ENCODE results near the gene P2RY11. TPM values are rescaled to one million over a fixed set of nuclear protein-coding genes. Genes with fewer than 3 reads are reported as not detected.
A peak's percentile ranks its signal among the peaks of the same experiment; 100 is the strongest.

Gene P2RY11
- total and polyA plus RNA-seq, 12 donors: 4.2 to 13.8 (median 6.4) TPM

GRCh38 chr19:10116866-10117616, 5.5 kb downstream of the P2RY11 start:
- Histone ChIP-seq H3K27ac (no peak overlapping the region), H3K4me3 (no peak overlapping the region), H3K4me1 (peaks cover 8 to 46% (median 21%) of the 10 kb centered on the region in 9 donors), H3K36me3 (peaks cover 0 to 56% (median 31%) of the 10 kb centered on the region in 9 donors), H3K9me3 (no peaks in the 10 kb centered on the region), H3K27me3 (no peaks in the 10 kb centered on the region)
- ATAC-seq (no peak), DNase-seq (no peak)
- no peak for TF ChIP-seq CTCF (IDR thresholded peaks at IDR 0.05)
- WGBS, 2 donors: 91 to 92% methylated on average over 21 of the region's 21 CpGs
- intact Hi-C loops (cut with DNase I): loop anchor here in 2 of 10 donors (10.0 kb wide), 2 partner anchors 118 to 182 kb away; partner anchors contain the start of genes OLFM2 (in 1 of the 2) and S1PR2 (in 1 of the 2)

- TF ChIP-seq CTCF (IDR thresholded peaks at IDR 0.05): no peak
- ATAC-seq: peak in 1 of 8 donors; percentile 3
- peak overlapping the region in 9 of 10 donors; percentile 73 to 91 (median 84) for H3K27ac ChIP-seq
Observed at GRCh38 chr19:10118960-10119359, 7.5 kb downstream of the P2RY11 start.

DNA sequence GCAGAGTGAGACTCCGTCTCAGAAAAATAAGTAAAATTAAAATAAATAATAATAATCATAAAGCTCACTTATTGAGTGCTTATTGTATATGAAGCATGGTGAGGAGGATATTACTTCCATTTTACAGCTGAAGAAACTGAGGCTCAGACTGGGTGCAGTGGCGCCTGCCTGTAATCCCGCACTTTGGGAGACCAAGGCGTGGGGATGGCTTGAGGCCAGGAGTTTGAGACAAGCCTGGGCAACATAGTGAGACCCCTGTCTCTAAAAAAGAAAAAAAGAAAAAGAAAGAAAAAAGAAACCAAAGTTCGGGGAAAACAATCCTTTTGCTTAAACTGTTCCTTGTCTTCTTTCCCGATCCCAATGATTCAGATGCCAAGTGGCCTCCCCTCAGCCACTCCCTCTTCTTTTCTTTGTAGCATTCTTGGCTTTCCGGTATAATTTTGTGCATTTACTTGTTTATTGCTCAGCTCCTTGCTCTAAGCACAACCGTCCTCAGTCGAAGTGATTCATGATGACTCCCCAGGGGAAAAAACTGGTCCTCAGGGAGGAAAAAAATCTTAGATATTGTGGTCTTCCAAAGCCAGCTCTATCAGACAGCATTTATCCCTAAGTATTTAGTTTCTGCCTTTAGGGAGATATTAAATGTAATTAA, 9.2 kb downstream of the P2RY11 start:
- Histone ChIP-seq H3K27me3 (no peaks in the 10 kb centered on the region), H3K36me3 (peaks cover 0 to 39% (median 18%) of the 10 kb centered on the region in 9 donors), H3K9me3 (no peaks in the 10 kb centered on the region), H3K4me3 (peak overlapping the region in 3 of 10 donors; percentile 83 to 94 (median 93)), H3K27ac (peak overlapping the region in 2 of 10 donors; percentile 15 to 48), H3K4me1 (peaks cover 8 to 29% (median 16%) of the 10 kb centered on the region in 9 donors)
- intact Hi-C loops (cut with DNase I): loop anchor here in 2 of 10 donors (2.0 to 10.0 kb wide), 2 partner anchors 74 to 130 kb away; partner anchors contain the start of gene DNMT1 (in 1 of the 2)
- ATAC-seq (peak in 1 of 8 donors; percentile 30), DNase-seq (no peak)
- 67 to 71% methylated on average over 9 of the region's 9 CpGs for WGBS, 2 donors
- no peak for TF ChIP-seq CTCF (IDR thresholded peaks at IDR 0.05)

More at GRCh38 chr19:10118960-10119359, 7.5 kb downstream of the P2RY11 start:
- Histone ChIP-seq H3K4me1 (peaks cover 8 to 28% (median 16%) of the 10 kb centered on the region in 9 donors), H3K27me3 (no peaks in the 10 kb centered on the region), H3K9me3 (no peaks in the 10 kb centered on the region), H3K4me3 (peak overlapping the region; percentile 58 to 99 (median 88)), H3K36me3 (peaks cover 0 to 50% (median 31%) of the 10 kb centered on the region in 9 donors)
- intact Hi-C loops (cut with DNase I): loop anchor here in 3 of 10 donors (1.0 to 10.0 kb wide), 3 partner anchors 13 to 184 kb away; partner anchors contain the start of genes OLFM2 (in 1 of the 3), PPAN (in 1 of the 3) and S1PR2 (in 1 of the 3)
- no peak for DNase-seq
- 46 to 48% methylated on average over 12 of the region's 12 CpGs for WGBS, 2 donors

DNA sequence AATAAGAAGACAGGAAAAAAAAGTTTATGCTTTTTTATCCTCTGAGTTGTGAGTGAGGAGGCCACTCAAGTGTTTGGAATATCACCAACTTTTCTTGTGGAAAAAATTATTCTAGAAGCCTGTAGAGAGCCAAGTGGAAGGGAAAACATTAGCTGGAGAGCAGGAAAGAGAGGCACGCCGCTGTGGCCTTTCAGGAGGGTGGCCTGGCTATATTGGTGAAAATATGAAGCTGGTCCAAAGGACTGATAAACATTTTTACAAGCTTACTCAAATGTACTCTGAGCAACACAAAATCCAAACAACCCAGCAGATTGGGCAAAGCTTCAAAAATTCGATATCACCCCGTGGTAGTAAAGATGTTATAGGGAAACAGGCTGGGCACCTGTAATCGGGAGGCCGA, 10.6 kb downstream of the P2RY11 start:
- peaks cover 8 to 36% (median 16%) of the 10 kb centered on the region in 9 donors for H3K4me1 ChIP-seq
- no peak for DNase-seq
- H3K27me3 ChIP-seq: no peaks in the 10 kb centered on the region
- no peak for ATAC-seq
- no peak overlapping the region for H3K4me3 ChIP-seq
- peak overlapping the region in 1 of 10 donors; percentile 20 for H3K27ac ChIP-seq
- H3K36me3 ChIP-seq: peaks cover 0 to 36% (median 5%) of the 10 kb centered on the region in 9 donors
- WGBS, 2 donors: 71 to 75% methylated on average over 6 of the region's 6 CpGs
- intact Hi-C loops (cut with DNase I): loop anchor here in 1 of 10 donors (10.0 kb wide), 1 partner anchor 73 kb away; the partner anchor contains the start of gene DNMT1
- TF ChIP-seq CTCF (IDR thresholded peaks at IDR 0.05): no peak
- H3K9me3 ChIP-seq: no peaks in the 10 kb centered on the region

Data from heart right ventricle (tissue), 16 donors.